HG02610 (cell line): Measurements from ENCODE around the gene XIRP1.
"Not testable (repeated sequence)": the region's sequence is repeated elsewhere in the genome, so short reads cannot be mapped to it uniquely, and the experiment has no call there.

Experiments
- ATAC-seq: cut with Tn5 transposase; IDR thresholded peaks from one replicate; pipeline ENCODE4 v1.9.1; 2021; ENCODE audit warnings: mild to moderate bottlenecking, moderate library complexity; ENCODE audit not compliant: unreplicated experiment

The XIRP1 gene

DNA sequence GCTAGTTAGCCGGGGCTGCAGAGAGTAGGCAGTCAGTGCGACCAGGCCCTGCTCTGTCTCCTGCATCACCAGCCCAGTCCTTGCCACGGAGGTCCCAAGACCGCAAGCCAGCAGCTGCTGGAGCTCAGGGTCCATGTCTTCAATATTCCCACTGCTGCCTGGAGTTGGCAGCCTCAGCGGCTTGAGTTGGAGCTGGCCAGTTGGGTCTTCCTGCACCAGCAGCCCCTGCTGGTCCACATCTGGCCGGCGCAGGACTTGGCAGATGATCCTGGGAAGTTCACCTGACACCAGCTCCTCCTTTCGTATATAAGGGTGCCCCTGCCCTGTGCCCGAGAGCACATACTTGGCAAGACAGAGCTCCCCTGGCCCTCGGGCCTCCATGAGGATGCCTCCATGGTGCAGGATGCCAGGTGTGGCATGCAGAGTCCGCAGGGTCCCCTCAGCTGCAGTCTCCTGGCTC is 5.7 kb downstream of the XIRP1 start:
- ATAC-seq: no peak

- ATAC-seq: no peak
These were observed 6.3 kb downstream of the XIRP1 start for GRCh38 chr3:39185959-39186691.

GRCh38 chr3:39185326-39185958 is 7.0 kb downstream of the XIRP1 start:
- no peak for ATAC-seq

GRCh38 chr3:39184968-39185285 is 7.5 kb downstream of the XIRP1 start:
- no peak for ATAC-seq

GRCh38 chr3:39184081-39184967 is 8.1 kb downstream of the XIRP1 start:
- no peak for ATAC-seq

DNA sequence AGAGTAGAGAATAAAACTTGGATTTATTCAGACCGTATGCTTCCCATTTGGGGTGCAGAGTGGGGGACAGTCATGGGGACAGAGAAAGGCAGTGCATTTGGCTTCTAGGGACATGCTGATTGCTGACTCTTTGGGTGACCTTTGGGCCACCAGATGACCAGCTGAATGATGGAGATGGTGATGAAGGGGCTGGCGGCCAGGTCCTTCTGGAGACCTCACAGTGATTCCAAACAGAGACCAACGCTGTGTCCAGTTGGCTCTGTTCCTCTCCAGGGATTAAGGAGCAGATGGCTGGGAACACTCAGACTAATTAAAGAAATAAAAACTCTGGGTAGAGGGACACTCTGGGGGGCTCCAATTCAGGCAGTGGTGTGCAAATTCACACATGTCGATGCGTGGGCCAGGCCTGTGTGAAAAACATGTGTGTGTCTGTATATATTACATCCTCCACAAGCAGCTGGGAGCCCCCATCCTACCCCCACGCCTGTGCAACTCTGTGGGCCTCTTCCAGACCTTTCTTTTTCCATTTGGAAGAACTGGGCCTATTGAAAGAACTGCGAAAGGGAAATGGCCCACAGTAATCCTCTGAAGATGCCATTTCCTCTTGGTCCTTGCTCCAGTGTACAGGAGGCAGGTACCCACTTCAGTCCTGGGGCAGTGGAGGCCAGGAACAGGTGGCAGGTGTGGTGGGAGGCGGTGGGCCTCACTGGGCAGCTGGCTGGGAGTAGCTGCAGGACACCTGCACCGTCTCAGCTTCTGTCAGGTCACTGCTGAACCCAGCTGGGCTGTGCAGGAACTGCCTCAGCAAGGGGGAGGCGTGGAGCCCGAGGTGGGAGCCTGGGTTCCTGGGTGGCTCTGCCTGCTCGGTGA is 8.9 kb downstream of the XIRP1 start:
- ATAC-seq: no peak

DNA sequence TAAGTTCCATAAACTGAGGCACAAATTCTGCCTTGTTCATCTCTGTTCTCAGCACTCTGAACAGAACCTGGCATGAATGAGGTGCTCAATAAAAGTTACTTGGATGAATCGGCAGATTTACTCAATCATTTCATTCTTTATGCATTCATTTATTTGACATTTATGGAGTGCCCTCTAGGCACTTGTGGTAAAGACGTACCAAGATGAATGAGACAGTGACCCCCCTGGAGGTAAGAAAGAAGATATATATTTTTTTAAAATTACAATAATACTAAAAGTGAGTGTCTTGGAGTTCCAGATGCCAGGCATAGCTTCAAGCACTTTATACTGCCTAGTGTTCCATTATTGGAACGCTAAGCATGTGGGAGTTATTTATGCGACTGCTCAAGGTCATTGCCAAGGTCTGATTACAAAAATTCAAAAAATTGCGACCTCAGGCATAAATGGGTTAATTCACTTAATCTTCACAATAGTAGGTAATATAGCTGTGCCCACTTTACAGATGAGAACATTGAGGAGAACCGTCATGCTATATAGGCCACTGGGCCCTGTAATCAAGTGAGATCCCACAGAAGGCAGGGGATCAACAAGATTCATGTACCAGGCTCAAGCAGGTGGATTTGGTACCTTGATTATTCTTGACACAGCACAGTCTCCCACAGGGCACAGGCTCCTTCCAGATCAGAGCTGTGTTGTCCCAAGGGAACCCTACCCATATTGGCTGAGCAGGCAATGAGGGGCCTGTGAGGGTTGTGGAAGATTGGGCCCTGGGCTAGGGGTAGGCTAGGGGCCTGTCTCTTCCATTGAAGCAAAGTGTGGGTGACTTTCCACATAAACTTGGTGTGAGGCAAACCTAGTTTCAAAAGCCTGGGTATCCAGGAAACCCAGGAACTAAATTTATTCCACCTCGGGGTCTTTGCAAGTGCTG is 10.7 kb downstream of the XIRP1 start:
- ATAC-seq: no peak

- peak; percentile 89 for ATAC-seq
These were observed 11.6 kb downstream of the XIRP1 start for GRCh38 chr3:39180546-39181346.

GRCh38 chr3:39180183-39180545 is 12.2 kb downstream of the XIRP1 start:
- no peak for ATAC-seq

- ATAC-seq: no peak
These were observed 13.8 kb downstream of the XIRP1 start for GRCh38 chr3:39178553-39178952.

GRCh38 chr3:39177708-39178332 is 14.6 kb downstream of the XIRP1 start:
- ATAC-seq: peak; percentile 36

- ATAC-seq: no peak
These were observed 16.2 kb downstream of the XIRP1 start for GRCh38 chr3:39176025-39176714.

DNA sequence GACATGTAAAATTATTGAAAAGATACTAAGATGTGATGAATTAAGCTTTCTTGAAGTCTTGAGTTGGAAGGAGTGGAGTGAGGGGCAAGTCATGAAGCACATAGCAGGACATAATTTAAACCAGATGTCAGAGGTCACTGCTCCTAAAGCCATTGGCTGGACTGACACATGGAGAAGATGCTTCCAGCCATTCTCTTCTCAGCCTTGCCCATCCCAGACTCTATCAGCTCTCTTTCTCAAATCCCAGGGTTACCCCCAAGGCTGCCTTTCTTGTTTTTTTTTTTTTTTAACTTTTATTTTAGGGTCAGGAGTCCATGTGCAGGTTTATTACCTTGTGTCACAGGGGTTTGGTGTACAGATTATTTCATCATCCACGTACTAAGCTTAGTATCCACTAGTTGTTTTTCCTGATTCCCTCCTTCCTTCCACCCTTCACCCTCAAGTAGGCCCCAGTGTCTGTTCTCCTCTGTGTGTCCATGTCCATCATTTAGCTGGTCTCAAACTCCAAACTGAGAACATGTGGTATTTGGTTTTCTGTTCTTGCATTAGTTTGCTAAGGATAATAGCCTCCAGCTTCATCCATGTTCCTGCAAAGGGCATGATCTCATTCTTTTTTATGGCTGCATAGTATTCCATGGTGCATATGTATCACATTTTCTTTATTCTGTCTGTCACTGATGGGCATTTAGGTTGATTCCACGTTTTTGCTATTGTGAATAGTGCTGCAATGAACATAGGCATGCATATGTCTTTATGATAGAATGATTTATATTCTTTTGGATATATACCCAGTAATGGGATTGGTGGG is 18.9 kb downstream of the XIRP1 start:
- no peak for ATAC-seq

- no peak for ATAC-seq
These were observed 20.5 kb downstream of the XIRP1 start for GRCh38 chr3:39171860-39172259.

DNA sequence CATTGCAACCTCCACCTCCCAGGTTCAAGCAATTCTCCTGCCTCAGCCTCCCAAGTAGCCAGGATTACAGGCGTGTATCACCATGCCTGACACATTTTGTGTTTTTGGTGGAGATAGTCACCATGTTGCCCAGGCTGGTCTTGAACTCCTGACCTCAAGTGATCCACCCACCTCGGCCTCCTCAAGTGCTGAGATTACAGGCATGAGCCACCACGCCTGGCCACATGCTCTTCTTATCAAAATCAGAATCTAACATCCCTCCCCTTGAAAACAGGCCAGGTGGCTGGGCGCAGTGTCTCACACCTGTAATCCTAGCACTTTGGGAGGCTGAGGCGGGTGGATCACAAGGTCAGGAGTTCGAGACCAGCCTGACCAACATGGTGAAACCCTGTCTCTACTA is 21.5 kb downstream of the XIRP1 start:
- ATAC-seq: not testable (repeated sequence)

DNA sequence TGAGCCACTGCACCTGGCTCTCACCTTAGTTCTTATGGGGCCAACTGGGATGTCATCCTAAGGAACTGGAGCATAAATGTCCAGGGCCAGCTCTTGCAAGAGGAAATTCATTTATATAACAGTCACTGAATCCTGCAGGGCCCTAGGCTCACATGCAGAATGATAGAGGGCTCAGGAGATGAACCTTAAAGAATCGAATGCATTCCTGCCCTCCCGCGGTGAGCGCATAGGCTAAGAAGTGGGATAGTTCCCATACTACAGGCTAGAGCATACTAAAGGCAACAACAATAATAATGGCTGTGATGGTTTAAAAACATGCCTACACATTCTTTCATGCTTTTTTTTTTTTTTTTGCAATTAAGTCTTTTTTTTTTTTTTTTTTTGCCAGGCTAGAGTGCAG is 21.9 kb downstream of the XIRP1 start:
- no peak for ATAC-seq

GRCh38 chr3:39169712-39170111 is 22.7 kb downstream of the XIRP1 start:
- no peak for ATAC-seq
